ENCODE data around the gene UNC13A.

UNC13A gene

GRCh38 chr19:17659996-17660395 lies 28.2 kb downstream of the UNC13A start:
- no peak for DNase-seq

- DNase-seq = no peak
Measured at GRCh38 chr19:17658666-17659065, 29.5 kb downstream of the UNC13A start.

GRCh38 chr19:17658240-17658639 lies 29.9 kb downstream of the UNC13A start:
- no peak for DNase-seq

- DNase-seq = no peak
Measured at GRCh38 chr19:17656970-17657369, 31.2 kb downstream of the UNC13A start.

GRCh38 chr19:17655751-17656472 lies 32.2 kb downstream of the UNC13A start:
- DNase-seq = no peak

GRCh38 chr19:17654993-17655392 lies 33.2 kb downstream of the UNC13A start:
- DNase-seq = no peak

GRCh38 chr19:17652627-17653026 lies 35.5 kb downstream of the UNC13A start:
- DNase-seq = no peak

- no peak for DNase-seq
Measured at GRCh38 chr19:17648786-17649185, 39.4 kb downstream of the UNC13A start.

GRCh38 chr19:17648097-17648660 lies 40.0 kb downstream of the UNC13A start:
- no peak for DNase-seq

GRCh38 chr19:17647071-17648020 lies 40.8 kb downstream of the UNC13A start:
- DNase-seq = no peak

- no peak for DNase-seq
Measured at GRCh38 chr19:17646441-17646840, 41.7 kb downstream of the UNC13A start.

- DNase-seq = no peak
Measured at GRCh38 chr19:17645339-17645963, 42.7 kb downstream of the UNC13A start.

- no peak for DNase-seq
Measured at GRCh38 chr19:17642656-17643055, 45.5 kb downstream of the UNC13A start.

GRCh38 chr19:17641846-17642245 lies 46.3 kb downstream of the UNC13A start:
- no peak for DNase-seq

GRCh38 chr19:17641181-17641580 lies 47.0 kb downstream of the UNC13A start:
- DNase-seq = no peak

- DNase-seq = no peak
Measured at GRCh38 chr19:17633700-17634099, 54.5 kb downstream of the UNC13A start.

GRCh38 chr19:17632577-17632976 lies 55.6 kb downstream of the UNC13A start:
- no peak for DNase-seq

GRCh38 chr19:17629760-17630159 lies 58.4 kb downstream of the UNC13A start:
- no peak for DNase-seq

GRCh38 chr19:17627921-17628320 lies 60.2 kb downstream of the UNC13A start:
- DNase-seq = no peak

GRCh38 chr19:17627161-17627560 lies 61.0 kb downstream of the UNC13A start:
- no peak for DNase-seq

- DNase-seq = no peak
Measured at GRCh38 chr19:17626456-17627015, 61.6 kb downstream of the UNC13A start.

GRCh38 chr19:17625980-17626379 lies 62.2 kb downstream of the UNC13A start:
- no peak for DNase-seq

- DNase-seq = no peak
Measured at GRCh38 chr19:17625043-17625442, 63.1 kb downstream of the UNC13A start.
